CD4-positive, alpha-beta T cell treated with Interleukin-4 for 4 hours (primary cell): ENCODE data around the gene POTEF.
"Not testable (repeated sequence)": the region's sequence is repeated elsewhere in the genome, so short reads cannot be mapped to it uniquely, and the experiment has no call there.

Experiments
- DNase-seq: peaks from one replicate; pipeline ENCODE4 v3.0.0-alpha.2; 2020

The POTEF gene

GRCh38 chr2:130127726-130128125 is 1.3 kb downstream of the POTEF start:
- not testable (repeated sequence) for DNase-seq

- not testable (repeated sequence) for DNase-seq
Measured at GRCh38 chr2:130120924-130121323, 8.1 kb downstream of the POTEF start.

DNA sequence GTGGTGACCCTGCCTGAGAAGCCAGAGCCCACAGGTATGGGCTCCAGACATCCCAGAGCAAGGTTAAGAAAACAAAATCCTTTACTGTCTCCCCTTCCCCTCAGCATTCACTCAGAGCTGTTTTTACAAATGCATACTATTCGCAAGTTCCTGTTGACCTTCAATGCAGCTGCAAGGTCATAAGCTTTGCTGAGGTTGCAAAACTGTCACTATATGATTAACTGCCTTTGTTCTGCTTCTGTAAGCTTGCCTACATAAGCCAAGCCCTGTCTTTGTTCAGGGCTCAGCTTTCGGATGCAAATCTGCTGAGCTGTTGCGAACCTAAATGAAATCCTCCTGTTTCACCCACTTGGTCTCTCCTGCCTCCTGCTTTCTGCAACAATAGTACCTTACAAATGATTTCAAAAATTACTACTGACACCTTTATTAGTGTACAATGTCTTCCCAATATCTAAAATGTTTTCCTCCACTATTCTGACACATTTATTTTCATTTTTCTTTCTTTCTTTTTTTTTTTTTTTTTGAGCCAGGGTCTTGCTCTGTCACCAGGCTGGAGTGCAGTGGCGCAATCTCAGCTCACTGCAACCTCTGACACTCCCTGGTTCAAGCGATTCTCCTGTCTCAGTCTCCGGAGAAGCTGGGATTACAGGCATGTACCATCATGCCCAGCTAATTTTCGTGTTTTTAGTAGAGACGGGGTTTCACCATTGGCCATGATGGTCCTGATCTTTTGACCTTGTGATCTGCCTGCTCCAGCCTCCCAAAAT is 26.2 kb downstream of the POTEF start:
- DNase-seq: not testable (repeated sequence)

- DNase-seq: not testable (repeated sequence)
Measured at GRCh38 chr2:130062645-130063044, 66.4 kb downstream of the POTEF start.

DNA sequence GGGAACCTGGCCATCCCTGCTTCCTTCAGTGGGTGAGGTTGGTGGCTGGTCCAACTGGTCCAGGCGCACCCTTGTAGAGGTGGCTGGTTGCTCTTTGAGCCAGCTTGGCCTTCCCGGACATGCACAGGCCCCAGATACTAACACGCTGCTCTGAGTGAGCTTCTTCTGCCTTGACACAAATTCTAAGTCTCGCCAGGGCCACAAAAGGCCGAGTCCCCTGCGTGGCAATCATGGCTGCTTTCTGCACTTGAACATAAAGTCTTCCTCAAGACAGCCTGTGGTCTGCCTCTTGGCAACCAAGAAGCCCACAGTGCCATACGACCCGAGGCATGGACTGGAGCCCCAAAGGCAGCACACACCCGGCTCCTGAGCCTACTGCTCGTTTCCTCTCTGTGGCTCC is 69.0 kb downstream of the POTEF start:
- DNase-seq: not testable (repeated sequence)

DNA sequence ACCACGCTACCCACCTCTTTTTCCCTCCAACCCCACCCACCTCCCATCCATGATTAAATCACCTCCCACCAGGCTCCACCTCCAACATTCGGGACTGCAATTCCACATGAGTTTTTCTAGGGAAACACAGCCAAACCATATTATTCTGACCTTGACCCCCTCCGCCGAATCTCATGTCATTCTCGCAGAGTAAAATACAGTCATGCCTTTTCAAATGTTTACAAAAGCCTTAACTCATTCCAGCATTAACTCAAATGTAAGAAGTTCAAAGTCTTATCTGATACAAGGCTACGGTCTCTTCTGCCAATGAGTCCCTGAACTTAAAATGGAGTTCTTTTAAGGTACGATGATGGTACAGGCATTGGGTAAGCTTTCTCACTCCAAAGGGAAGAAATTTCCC is 72.7 kb downstream of the POTEF start:
- not testable (repeated sequence) for DNase-seq

DNA sequence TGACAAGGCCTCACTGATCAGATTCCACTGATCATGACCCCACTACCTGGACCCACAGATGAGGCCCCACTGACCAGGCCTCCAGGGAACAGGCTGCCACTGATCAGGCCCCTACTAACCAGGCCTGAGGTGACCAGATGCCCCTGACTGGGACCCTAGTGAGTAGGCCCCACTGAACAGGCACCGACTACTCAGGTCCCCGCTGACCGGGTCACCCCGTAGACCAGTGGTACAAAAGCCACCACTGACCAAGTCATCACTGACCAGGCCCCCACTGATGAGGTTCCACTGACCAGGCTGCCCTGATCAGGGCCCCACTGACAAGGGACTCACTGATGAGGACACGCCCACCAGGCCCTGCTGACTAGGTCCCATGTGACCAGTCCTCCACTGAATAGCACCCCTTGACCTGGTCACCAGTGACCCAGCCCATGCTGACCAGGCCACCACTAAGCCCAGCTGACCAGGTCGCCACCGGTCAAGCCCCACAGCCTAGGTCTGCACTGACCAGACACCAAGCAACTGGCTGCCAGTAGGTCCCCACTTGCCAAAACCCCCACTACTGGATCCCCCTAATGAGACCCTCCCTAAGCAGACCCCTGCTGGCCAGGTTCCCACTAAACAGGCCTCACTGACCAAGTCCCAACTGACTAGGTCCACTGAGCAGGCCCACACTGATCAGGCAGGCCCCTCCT is 75.7 kb downstream of the POTEF start:
- not testable (repeated sequence) for DNase-seq

GRCh38 chr2:130052376-130052775 is 76.6 kb downstream of the POTEF start:
- not testable (repeated sequence) for DNase-seq

- DNase-seq: not testable (repeated sequence)
Measured at GRCh38 chr2:130048422-130048821, 80.6 kb downstream of the POTEF start.

- DNase-seq: not testable (repeated sequence)
Measured at GRCh38 chr2:130038265-130038603, 90.8 kb downstream of the POTEF start.

- not testable (repeated sequence) for DNase-seq
Measured at GRCh38 chr2:130025931-130026330, 103.1 kb downstream of the POTEF start.
